T-helper 2 cell (primary cell): ENCODE data around the gene CLIP2.
A peak's percentile ranks its signal among the peaks of the same experiment; 100 is the strongest.
"Not testable (repeated sequence)": the region's sequence is repeated elsewhere in the genome, so short reads cannot be mapped to it uniquely, and the experiment has no call there.

ENCODE experiments used
- DNase-seq, 5 experiments: peaks; one replicate each; pipeline versions ENCODE4 v3.0.0 to v3.0.0-alpha.2; 2012 to 2022
- total RNA-seq, 2 donors: gene quantifications; one replicate each; lab custom pipeline; 2026; lab: John Stamatoyannopoulos, UW

The CLIP2 gene
- 4.7 to 6.7 reads per million in 2 donors for total RNA-seq

DNA sequence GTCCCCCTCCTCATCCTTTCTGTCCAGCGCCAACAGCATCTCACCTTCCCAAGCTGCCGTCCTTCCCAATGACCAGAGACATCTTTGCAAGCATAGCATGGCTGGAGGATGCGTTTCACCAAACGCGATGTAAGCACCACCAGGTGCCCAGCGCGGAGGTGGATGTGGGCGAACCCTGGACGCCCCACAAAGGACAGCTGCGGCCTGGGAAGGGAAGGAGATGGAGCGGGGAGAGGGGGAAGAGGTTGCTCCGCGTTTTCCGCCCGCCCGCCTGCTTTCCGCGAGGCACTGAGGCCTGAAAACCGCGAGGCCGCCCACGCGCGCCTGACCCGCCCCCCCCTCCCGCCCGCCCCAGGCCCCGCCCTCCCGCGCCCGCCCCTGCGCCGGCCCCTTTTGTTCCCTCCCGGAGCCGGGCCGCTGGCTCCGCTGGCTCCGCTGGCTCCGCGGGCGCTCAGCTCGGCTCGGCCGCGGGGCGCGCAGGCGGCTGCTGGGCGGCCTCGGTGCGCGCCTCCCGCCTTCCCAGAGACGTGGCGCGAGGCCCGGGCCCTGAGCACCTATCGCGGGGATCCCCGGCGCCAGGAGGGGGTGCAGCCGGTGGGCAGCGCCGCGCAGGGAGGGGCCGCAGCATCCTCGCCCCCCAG lies at the start of gene CLIP2:
CLIP2 (plus strand) TSS at position 390 of the 641 bp plus-strand sequence. CDS start 28,140 bp downstream, outside the sequence.
- DNase-seq, result peak; percentile 49 to 82 (median 66)

GRCh38 chr7:74240482-74240881 lies 48.7 kb upstream of the CLIP2 start:
- no peak for DNase-seq

GRCh38 chr7:74242122-74242443 lies 47.1 kb upstream of the CLIP2 start:
- DNase-seq, result no peak

DNA sequence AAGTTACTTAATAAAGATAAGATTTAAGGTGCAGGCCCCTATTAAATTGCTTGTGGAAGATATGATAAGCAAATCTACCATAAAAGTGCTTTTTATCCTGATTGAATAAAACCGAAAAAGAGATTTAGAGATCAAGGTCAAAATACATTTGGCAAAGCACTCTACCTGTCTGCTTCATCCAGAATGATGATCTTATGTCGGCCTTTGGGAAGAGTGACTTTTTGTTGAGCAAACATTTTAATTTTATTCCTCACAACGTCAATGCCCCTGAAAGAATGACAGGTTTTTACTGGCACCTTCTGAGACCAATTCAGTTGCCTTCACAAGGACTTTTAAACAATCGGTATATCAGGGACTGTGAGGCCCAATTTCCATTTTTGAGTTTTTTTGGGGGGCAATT lies 42.7 kb upstream of the CLIP2 start:
- DNase-seq, result no peak

GRCh38 chr7:74248156-74248555 lies 41.1 kb upstream of the CLIP2 start:
- DNase-seq, result no peak

DNA sequence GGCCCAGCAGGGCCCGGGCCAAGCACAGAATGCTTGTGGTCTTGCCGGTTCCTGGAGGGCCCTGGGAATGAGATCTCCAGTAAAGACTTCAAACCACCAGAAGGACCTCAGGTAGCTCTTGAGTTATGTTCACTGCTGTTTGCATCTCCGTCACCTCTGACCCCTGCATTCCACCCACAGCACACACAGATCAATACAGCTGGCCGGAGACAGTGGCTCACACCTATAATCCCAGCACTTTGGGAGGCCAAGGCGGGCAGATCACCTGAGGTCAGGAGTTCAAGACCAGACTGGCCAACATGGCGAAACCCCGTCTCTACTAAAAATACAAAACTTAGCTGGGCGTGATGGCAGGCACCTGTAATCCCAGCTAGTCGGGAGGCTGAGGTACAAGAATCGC lies 40.1 kb upstream of the CLIP2 start:
- DNase-seq, result not testable (repeated sequence)

DNA sequence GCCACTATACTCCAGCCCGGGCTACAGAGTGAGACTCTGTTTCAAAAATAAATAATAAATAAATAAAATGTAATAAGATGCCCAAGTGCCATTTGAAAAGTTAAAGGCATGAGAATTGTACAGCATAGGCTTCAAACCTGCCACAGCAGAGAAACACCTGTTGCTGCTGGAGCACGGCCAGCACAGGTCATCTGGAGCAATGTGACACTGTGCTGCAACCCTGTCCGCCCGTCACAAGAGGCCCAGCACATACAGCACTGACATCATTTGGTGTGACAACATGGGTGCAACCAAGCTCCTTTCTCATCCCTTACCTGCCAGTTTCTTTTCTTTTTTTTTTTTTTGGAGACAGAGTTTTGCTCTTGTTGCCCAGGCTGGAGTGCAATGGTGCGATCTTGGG lies 36.3 kb upstream of the CLIP2 start:
- DNase-seq, result no peak

DNA sequence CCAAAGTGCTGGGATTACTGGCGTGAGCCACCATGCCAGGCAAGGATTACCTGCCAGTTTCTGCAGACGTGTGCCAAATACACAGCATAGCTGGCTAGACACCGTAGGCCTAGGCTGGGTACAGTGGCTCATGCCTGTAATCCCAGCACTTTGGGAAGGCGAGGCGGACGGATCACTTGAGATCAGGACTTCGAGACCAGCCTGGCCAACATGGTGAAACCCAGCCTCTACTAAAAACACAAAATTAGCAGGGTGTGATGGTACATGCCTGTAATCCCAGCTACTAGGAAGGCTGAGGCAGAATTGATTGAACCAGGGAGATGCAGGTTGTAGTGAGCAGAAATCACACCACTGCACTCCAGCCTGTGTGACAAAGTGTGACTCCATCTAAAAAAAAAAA lies 35.9 kb upstream of the CLIP2 start:
- DNase-seq, result peak in 1 of 5 experiments; percentile 31

DNA sequence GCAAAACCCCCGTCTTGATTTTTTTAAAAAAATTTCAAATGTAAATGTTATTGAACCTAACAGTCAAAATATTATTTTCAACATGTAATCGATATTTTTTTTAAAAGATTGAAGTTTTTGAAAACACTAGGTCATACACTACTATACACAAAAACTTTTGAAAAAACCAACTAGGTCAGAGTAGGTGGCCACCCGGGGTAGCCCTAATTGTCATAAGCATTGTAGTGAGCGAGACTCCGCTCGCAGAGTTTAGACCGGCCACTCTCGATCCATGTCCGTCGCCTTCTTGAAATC lies 35.4 kb upstream of the CLIP2 start:
- no peak for DNase-seq

GRCh38 chr7:74254129-74254857 lies 34.9 kb upstream of the CLIP2 start, which contains the start of gene RFC2:
Gene RFC2, minus strand, starts transcription at chr7:74254399. Its CDS starts 16 bp downstream, at chr7:74254383.
- DNase-seq, result peak; percentile 92 to 97 (median 95)

DNA sequence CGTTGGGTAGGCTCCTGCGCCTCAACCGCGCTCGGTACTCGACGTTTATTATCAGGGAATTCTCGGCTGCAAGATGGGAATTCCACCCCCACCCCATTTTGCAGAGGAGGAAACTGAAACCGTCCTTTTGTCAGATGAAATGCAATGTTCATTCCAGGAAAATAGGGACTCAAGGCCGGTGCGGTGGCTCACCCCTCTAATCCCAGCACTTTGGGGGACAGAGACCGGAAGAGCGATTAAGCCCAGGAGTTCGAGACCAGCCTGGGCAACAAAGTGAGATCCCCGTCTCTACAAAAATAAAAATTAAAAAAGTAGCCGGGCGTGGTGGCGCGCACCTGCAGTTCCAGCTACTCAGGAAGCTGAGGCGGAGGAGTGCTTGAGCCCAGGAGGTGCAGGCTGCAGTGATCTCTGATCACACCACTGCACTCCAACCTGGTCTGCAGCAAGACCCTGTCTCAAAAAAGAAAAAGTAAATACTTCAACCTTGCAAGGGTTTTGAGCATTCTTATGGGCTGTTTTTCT lies 34.3 kb upstream of the CLIP2 start:
- DNase-seq, result no peak

- not testable (repeated sequence) for DNase-seq
Observed at GRCh38 chr7:74255461-74255860, 33.7 kb upstream of the CLIP2 start.

DNA sequence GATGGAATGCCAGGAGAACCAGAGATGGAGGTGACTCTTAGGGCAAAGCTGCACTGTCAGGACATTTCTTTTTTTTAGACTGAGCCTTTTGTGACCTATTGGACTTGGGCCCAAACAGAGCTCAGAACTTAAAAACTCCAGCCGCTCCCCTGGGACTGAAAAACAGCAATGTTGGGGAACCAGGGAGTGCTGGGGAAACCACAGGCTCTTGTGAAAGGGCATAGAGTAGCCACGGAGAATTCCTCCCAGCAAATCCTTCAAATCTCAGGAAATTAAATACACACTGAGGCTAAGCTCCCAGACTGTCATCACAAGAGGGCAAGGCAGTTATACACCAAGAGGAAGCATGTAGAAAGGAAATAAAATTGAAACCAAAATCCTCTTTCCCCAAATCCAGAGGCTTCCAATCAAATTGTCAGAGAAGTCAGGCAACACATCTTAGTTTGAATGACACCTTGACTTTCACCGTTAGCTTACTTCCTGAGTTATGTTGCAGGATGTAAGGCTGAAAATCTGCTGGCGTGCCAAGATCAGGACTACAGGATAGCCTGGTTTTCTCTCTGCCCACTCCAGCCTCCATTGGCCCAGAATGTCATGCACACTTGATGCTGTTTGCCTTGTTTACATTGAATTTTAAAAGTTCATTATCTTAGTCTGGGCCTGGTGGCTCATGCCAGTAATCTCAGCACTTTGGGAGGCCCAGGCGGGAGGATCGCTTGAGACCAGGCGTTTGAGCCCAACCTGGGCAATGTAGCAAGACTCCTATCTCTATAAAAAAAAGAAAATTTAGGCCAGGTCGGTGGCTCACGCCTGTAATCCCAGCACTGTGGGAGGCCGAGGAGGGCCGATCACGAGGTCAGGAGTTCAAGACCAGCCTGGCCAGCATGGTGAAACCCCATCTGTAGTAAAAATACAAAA lies 32.5 kb upstream of the CLIP2 start:
- no peak for DNase-seq

GRCh38 chr7:74258639-74259038 lies 30.6 kb upstream of the CLIP2 start:
- no peak for DNase-seq

DNA sequence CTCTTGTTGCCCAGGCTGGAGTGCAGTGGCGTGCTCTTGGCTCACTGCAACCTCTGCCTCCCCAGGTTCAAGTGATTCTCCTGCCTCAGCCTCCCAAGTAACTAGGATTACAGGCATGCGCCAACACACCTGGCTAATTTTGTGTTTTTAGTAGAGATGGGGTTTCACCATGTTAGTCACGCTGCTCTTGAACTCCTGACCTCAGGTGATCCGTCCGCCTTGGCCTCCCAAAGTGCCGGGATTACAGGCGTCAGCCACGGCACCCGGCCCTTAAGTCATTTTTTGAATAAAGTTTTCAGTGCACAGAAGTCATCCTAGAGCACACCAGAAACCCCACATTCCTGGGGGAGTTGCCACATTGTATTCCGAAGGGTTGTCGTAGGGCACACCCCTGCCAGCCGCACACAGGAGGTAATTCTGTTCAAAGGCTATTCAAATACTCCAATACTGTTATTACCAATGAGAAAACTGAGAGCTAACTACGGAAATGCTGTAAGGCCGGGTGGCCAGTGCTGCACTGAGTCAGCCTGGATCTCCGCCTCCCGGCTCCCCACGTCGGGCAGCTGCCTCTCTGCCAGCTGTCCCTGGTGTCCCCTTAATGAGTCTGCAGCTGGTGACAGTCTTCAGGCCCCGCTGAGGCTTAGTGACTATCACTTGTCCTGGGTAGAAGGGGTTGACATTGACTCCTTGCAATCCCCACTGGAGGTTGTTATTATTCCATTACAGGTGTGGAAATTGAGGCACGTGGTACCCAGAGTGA lies 26.4 kb upstream of the CLIP2 start:
- no peak for DNase-seq

DNA sequence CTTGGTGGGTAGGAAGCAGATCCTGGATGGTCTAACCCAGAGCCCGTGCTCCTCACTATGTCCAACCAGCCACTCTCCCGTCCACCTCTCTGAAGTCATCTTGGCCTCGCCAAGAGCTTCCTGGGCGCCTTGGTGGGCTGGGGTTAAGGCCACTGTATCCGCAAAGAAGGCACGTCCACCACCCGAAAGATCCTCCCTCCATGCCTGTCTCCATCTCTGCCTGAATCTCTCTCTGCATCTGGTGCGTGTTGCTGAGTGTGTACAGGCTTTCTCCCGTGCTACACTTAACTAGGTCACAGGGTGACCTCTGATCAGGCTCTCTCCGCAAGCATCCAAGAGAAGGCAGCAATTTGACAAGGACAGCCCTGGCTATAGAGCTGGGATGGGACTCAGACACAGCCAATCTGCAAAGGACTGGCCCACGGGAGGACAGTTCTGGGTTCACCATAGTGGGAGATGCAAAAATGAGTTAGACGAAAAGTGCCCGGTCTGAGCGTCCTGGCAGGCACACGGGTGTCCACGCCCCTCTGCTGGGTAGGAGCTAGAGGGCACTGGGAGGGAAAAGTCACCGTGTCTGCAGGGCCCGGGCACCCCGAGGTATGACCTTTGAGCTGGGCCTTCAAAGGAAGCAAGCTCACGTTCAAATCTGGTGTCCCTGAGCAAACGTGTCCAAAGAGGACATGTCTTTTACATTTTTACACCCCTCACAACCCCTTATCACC lies 25.6 kb upstream of the CLIP2 start:
- DNase-seq, result no peak

GRCh38 chr7:74266191-74266963 lies 22.8 kb upstream of the CLIP2 start:
- DNase-seq, result no peak

- no peak for DNase-seq
Observed at GRCh38 chr7:74267756-74268565, 21.2 kb upstream of the CLIP2 start.

- DNase-seq, result peak in 4 of 5 experiments; percentile 44 to 72 (median 50)
Observed at GRCh38 chr7:74269757-74270277, 19.4 kb upstream of the CLIP2 start.

DNA sequence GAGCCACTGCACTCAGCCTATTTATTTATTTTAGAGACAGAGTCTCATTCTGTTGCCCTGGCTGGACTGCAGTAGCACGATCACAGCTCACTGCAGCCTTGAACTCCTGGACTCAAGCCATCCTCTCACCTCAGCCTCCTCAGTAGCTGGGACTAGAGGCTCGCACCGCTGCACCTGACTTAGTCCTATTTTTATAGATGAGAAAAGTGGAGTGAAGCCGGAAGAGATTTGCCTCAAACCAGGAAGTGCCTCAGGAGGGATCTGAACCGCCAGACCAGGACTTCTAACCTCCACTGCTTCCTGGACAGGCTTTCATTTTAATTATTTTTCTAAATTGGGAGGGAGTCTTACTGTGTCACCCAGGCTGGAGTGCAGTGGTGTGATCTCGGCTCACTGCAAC lies 17.5 kb upstream of the CLIP2 start:
- DNase-seq, result no peak
